ENCODE results near the gene PIGP.
"Not testable (repeated sequence)": the region's sequence is repeated elsewhere in the genome, so short reads cannot be mapped to it uniquely, and the experiment has no call there.

Gene PIGP

GRCh38 chr21:37072988-37073416 lies at the start of gene PIGP, which contains the start of gene TTC3:
PIGP (minus strand) TSS chr21:37073071; CDS start chr21:37072515, 556 bp downstream.
TTC3 (plus strand) TSS chr21:37073254; CDS start chr21:37087258, 14,004 bp downstream.
- peak; percentile 80 for ATAC-seq
- Mint-ChIP-seq H3K27me3 (peaks cover 2% of the 10 kb centered on the region), H3K9me3 (no peaks in the 10 kb centered on the region), H3K4me3 (peak within 1 kb of the TSS; percentile 99), H3K27ac (peak within 1 kb of the TSS; percentile 95), H3K36me3 (ENCODE audit: low read depth) (peaks cover 27% of the 10 kb centered on the region), H3K4me1 (peaks cover 53% of the 10 kb centered on the region)
- DNase-seq = peak; percentile 99

- DNase-seq (peak; percentile 8), ATAC-seq (peak; percentile 81)
- H3K27me3 Mint-ChIP-seq = no peaks in the 10 kb centered on the region
- peak overlapping the region; percentile 22 for H3K4me3 Mint-ChIP-seq
- no peaks in the 10 kb centered on the region for H3K9me3 Mint-ChIP-seq
- peaks cover 27% of the 10 kb centered on the region for H3K36me3 Mint-ChIP-seq (ENCODE audit: low read depth)
- H3K4me1 Mint-ChIP-seq = peaks cover 29% of the 10 kb centered on the region
- H3K27ac Mint-ChIP-seq = peak overlapping the region; percentile 52
Observed at GRCh38 chr21:37119421-37120218, 46.7 kb upstream of the PIGP start.

- Mint-ChIP-seq H3K27me3 (no peaks in the 10 kb centered on the region), H3K36me3 (ENCODE audit: low read depth) (peaks cover 24% of the 10 kb centered on the region)
- ATAC-seq = no peak
Observed at GRCh38 chr21:37118187-37118826, 45.4 kb upstream of the PIGP start.

GRCh38 chr21:37117204-37117603 lies 44.3 kb upstream of the PIGP start:
- no peak overlapping the region for H3K4me3 Mint-ChIP-seq
- peaks cover 29% of the 10 kb centered on the region for H3K4me1 Mint-ChIP-seq
- H3K36me3 Mint-ChIP-seq (ENCODE audit: low read depth) = peaks cover 19% of the 10 kb centered on the region
- no peaks in the 10 kb centered on the region for H3K27me3 Mint-ChIP-seq
- no peak overlapping the region for H3K27ac Mint-ChIP-seq
- no peak for DNase-seq
- H3K9me3 Mint-ChIP-seq = no peaks in the 10 kb centered on the region
- ATAC-seq = no peak

More at GRCh38 chr21:37118187-37118826, 45.4 kb upstream of the PIGP start:
- Mint-ChIP-seq H3K9me3 (no peaks in the 10 kb centered on the region), H3K27ac (no peak overlapping the region), H3K4me3 (no peak overlapping the region), H3K4me1 (peaks cover 29% of the 10 kb centered on the region)
- DNase-seq = no peak

- Mint-ChIP-seq H3K36me3 (ENCODE audit: low read depth) (peaks cover 20% of the 10 kb centered on the region), H3K4me1 (peaks cover 29% of the 10 kb centered on the region)
- not testable (repeated sequence) for H3K27ac Mint-ChIP-seq, ATAC-seq, DNase-seq, H3K27me3 Mint-ChIP-seq, H3K9me3 Mint-ChIP-seq, H3K4me3 Mint-ChIP-seq
Observed at GRCh38 chr21:37116459-37116858, 43.6 kb upstream of the PIGP start.

- not testable (repeated sequence) for H3K27me3 Mint-ChIP-seq, ATAC-seq, H3K27ac Mint-ChIP-seq, DNase-seq, H3K4me3 Mint-ChIP-seq, H3K9me3 Mint-ChIP-seq
- Mint-ChIP-seq H3K36me3 (ENCODE audit: low read depth) (peaks cover 23% of the 10 kb centered on the region), H3K4me1 (peaks cover 17% of the 10 kb centered on the region)
Observed at GRCh38 chr21:37114301-37114700, 41.4 kb upstream of the PIGP start.

GRCh38 chr21:37111029-37111428 lies 38.2 kb upstream of the PIGP start:
- not testable (repeated sequence) for H3K27me3 Mint-ChIP-seq, ATAC-seq, H3K4me3 Mint-ChIP-seq, H3K4me1 Mint-ChIP-seq, DNase-seq, H3K27ac Mint-ChIP-seq
- Mint-ChIP-seq H3K36me3 (ENCODE audit: low read depth) (peaks cover 40% of the 10 kb centered on the region), H3K9me3 (peaks cover 16% of the 10 kb centered on the region)

GRCh38 chr21:37106998-37107397 lies 34.1 kb upstream of the PIGP start:
- peaks cover 16% of the 10 kb centered on the region for H3K9me3 Mint-ChIP-seq
- H3K4me1 Mint-ChIP-seq = no peaks in the 10 kb centered on the region
- no peak overlapping the region for H3K4me3 Mint-ChIP-seq
- H3K27me3 Mint-ChIP-seq = no peaks in the 10 kb centered on the region
- no peak for ATAC-seq
- H3K27ac Mint-ChIP-seq = no peak overlapping the region
- peaks cover 37% of the 10 kb centered on the region for H3K36me3 Mint-ChIP-seq (ENCODE audit: low read depth)
- no peak for DNase-seq

GRCh38 chr21:37102746-37103145 lies 29.9 kb upstream of the PIGP start:
- not testable (repeated sequence) for H3K27ac Mint-ChIP-seq, ATAC-seq, H3K4me1 Mint-ChIP-seq, DNase-seq, H3K4me3 Mint-ChIP-seq, H3K9me3 Mint-ChIP-seq, H3K27me3 Mint-ChIP-seq
- peaks cover 34% of the 10 kb centered on the region for H3K36me3 Mint-ChIP-seq (ENCODE audit: low read depth)

GRCh38 chr21:37101384-37101783 lies 28.5 kb upstream of the PIGP start:
- Mint-ChIP-seq H3K4me1 (no peaks in the 10 kb centered on the region), H3K9me3 (no peaks in the 10 kb centered on the region), H3K4me3 (no peak overlapping the region), H3K27ac (no peak overlapping the region), H3K36me3 (ENCODE audit: low read depth) (peaks cover 31% of the 10 kb centered on the region), H3K27me3 (no peaks in the 10 kb centered on the region)
- no peak for DNase-seq
- no peak for ATAC-seq

- Mint-ChIP-seq H3K27me3 (no peaks in the 10 kb centered on the region), H3K4me3 (no peak overlapping the region), H3K9me3 (no peaks in the 10 kb centered on the region), H3K36me3 (ENCODE audit: low read depth) (peaks cover 28% of the 10 kb centered on the region), H3K4me1 (no peaks in the 10 kb centered on the region), H3K27ac (no peak overlapping the region)
- no peak for ATAC-seq
- no peak for DNase-seq
Observed at GRCh38 chr21:37100316-37100715, 27.4 kb upstream of the PIGP start.

GRCh38 chr21:37098751-37099150 lies 25.9 kb upstream of the PIGP start:
- DNase-seq (no peak), ATAC-seq (no peak)
- Mint-ChIP-seq H3K36me3 (ENCODE audit: low read depth) (peaks cover 25% of the 10 kb centered on the region), H3K27ac (no peak overlapping the region), H3K27me3 (no peaks in the 10 kb centered on the region), H3K4me1 (no peaks in the 10 kb centered on the region), H3K9me3 (no peaks in the 10 kb centered on the region), H3K4me3 (no peak overlapping the region)

- no peaks in the 10 kb centered on the region for H3K27me3 Mint-ChIP-seq
- DNase-seq (no peak), ATAC-seq (no peak)
- no peak overlapping the region for H3K4me3 Mint-ChIP-seq
- no peaks in the 10 kb centered on the region for H3K9me3 Mint-ChIP-seq
- H3K36me3 Mint-ChIP-seq (ENCODE audit: low read depth) = peaks cover 26% of the 10 kb centered on the region
- no peaks in the 10 kb centered on the region for H3K4me1 Mint-ChIP-seq
- H3K27ac Mint-ChIP-seq = no peak overlapping the region
Observed at GRCh38 chr21:37095821-37096220, 22.9 kb upstream of the PIGP start.

GRCh38 chr21:37093977-37094376 lies 21.1 kb upstream of the PIGP start:
- peaks cover 23% of the 10 kb centered on the region for H3K36me3 Mint-ChIP-seq (ENCODE audit: low read depth)
- ATAC-seq = no peak
- H3K4me1 Mint-ChIP-seq = no peaks in the 10 kb centered on the region

GRCh38 chr21:37088186-37088735 lies 15.4 kb upstream of the PIGP start:
- DNase-seq (no peak), ATAC-seq (no peak)
- Mint-ChIP-seq H3K4me1 (peaks cover 8% of the 10 kb centered on the region), H3K36me3 (ENCODE audit: low read depth) (peaks cover 12% of the 10 kb centered on the region), H3K27me3 (no peaks in the 10 kb centered on the region), H3K27ac (no peak overlapping the region), H3K9me3 (no peaks in the 10 kb centered on the region), H3K4me3 (no peak overlapping the region)

More at GRCh38 chr21:37093977-37094376, 21.1 kb upstream of the PIGP start:
- Mint-ChIP-seq H3K27me3 (no peaks in the 10 kb centered on the region), H3K9me3 (no peaks in the 10 kb centered on the region), H3K4me3 (no peak overlapping the region), H3K27ac (no peak overlapping the region)
- no peak for DNase-seq

Data from activated naive CD8-positive, alpha-beta T cell treated with anti-CD3 and anti-CD28 coated beads, Interleukin-2, amount 50 U/mL, for 24 hours (primary cell).